Activated effector memory CD4-positive, alpha-beta T cell treated with Interleukin-2 at 50 U/mL for 16 hours (primary cell): ENCODE data around the gene SMIM35.
"Not testable (repeated sequence)": the region's sequence is repeated elsewhere in the genome, so short reads cannot be mapped to it uniquely, and the experiment has no call there.

Experiments
- DNase-seq: peaks from one replicate; pipeline ENCODE4 v3.0.0-alpha.2; 2020

SMIM35 gene

GRCh38 chr11:117979481-117980211, 107.1 kb downstream of the SMIM35 start:
- no peak for DNase-seq

GRCh38 chr11:117978991-117979390, 107.8 kb downstream of the SMIM35 start:
- no peak for DNase-seq

GRCh38 chr11:117978291-117978910, 108.4 kb downstream of the SMIM35 start:
- DNase-seq = not testable (repeated sequence)

- DNase-seq = not testable (repeated sequence)
Measured at GRCh38 chr11:117977612-117978264, 109.0 kb downstream of the SMIM35 start.

GRCh38 chr11:117977029-117977428, 109.7 kb downstream of the SMIM35 start:
- DNase-seq = no peak

GRCh38 chr11:117976445-117976844, 110.3 kb downstream of the SMIM35 start:
- DNase-seq = no peak

GRCh38 chr11:117973503-117973860, 113.3 kb downstream of the SMIM35 start:
- DNase-seq = no peak

- DNase-seq = no peak
Measured at GRCh38 chr11:117972629-117973502, 113.9 kb downstream of the SMIM35 start.

GRCh38 chr11:117972044-117972443, 114.7 kb downstream of the SMIM35 start:
- DNase-seq = no peak

GRCh38 chr11:117970400-117971024, 116.3 kb downstream of the SMIM35 start:
- DNase-seq = no peak

- DNase-seq = no peak
Measured at GRCh38 chr11:117969160-117969991, 117.4 kb downstream of the SMIM35 start.

GRCh38 chr11:117966908-117967307, 119.9 kb downstream of the SMIM35 start:
- DNase-seq = no peak

- no peak for DNase-seq
Measured at GRCh38 chr11:117962826-117963225, 123.9 kb downstream of the SMIM35 start.

GRCh38 chr11:117961896-117962295, 124.9 kb downstream of the SMIM35 start:
- DNase-seq = no peak

- no peak for DNase-seq
Measured at GRCh38 chr11:117960406-117960805, 126.4 kb downstream of the SMIM35 start.

GRCh38 chr11:117959438-117960149, 127.2 kb downstream of the SMIM35 start:
- DNase-seq = no peak

- no peak for DNase-seq
Measured at GRCh38 chr11:117958949-117959348, 127.8 kb downstream of the SMIM35 start.
